GM20431 (cell line): ENCODE results near the gene MCM10.
"Not testable (repeated sequence)": the region's sequence is repeated elsewhere in the genome, so short reads cannot be mapped to it uniquely, and the experiment has no call there.

Experiments used
- in situ Hi-C: fragments of 300-500 bp; cut with MseI, MboI; formaldehyde crosslinking; loops from one replicate; pipeline ENCODE4 v1.15.0; 2020; ENCODE audit warnings: low sequenced_read_pairs; ENCODE audit not compliant: unreplicated experiment

The MCM10 gene

DNA sequence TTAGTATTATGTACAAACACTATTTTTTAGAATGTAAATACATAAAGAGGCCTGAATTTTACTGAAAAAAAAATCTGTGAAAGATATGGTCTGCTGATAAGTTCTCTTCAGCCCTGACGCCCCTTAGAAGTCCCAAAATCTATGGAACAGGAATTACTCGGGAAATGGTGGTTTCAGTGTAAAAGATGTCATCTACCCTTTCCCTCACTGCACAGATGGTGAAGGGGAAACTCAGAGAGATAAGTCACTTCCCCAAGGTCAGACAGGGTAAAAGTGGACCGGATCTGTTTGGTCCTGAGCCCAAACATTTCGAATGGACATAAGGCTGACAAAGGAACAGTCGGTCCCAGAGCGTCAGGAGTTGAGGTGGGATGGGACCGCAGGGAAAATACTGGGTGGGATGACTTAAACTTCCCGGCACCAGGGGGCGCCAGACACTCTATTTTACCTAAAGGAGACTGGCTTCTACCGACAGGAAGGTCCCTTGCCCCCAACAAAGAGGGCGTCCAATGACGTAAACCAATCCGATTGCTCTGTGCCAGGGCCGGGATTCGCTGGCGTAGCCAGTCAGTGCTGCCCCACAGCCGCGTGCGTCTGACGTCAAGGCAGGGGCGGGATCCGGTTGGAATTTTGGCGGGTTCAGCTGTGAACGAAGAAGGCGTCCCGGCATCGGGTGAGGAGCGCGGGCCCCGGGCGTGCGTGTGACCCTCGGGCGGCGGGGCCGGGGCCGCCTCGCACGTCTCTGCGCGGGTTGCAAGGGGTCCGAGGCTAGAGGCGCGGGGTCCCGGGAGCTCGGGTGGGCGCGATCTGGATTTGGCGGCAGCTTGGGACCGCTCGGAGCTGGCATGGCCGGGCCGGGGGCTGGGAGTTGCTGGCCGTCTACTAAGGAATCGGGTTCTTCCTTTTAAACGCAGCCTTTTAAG, at the start of gene MCM10:
Gene MCM10 (plus strand): TSS at position 625 of the 923 bp plus-strand sequence. CDS start 2,645 bp downstream, outside the sequence.
- in situ Hi-C loops: no loop called here

- in situ Hi-C loops: no loop called here
Measured at GRCh38 chr10:13113544-13113943, 47.8 kb upstream of the MCM10 start.

DNA sequence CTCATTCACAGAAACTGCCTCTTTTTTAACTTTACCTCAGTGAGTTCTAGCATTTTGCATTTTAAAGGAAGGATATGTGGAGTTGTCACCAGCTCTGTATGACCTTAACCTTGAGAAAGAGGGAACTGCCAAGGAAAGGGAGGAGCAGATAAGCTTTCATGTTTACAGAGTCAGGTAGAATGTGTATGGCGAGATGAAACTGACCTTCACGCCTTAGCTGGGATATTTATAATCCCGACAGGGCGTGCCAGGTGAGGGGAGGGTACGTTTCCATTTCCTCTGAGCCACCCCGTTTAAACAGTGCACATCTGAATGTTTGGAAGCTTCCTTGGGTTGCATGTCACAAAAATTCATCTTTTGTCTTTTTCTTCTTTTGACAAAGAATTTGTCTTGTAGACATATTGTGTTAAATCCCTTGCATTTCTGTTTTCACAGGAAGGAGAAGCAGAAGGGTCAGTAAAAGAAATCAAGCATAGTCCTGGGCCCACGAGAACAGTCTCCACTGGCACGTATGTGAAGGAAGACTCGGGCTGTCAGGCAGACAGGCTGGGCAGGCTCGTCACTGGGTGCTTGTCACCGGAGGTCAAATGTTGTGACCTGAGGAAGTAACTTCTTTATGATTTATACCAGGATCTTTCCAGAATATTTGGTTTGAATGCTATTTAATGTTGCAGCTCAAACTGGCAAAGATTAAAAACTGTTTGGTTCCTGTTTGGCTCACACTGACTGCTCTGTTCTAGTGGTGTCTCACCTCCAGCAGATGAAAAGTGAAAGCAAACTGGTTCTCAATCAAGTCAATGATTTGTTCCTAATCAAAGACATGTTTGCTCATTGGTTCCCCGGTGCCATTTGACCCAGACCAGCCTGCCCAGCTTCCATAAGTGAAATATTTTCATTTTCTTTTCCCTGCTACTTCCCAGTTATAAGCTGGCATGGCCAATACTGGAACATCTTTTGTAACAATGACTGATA, 45.2 kb upstream of the MCM10 start:
- in situ Hi-C loops: no loop called here

- in situ Hi-C loops: no loop called here
Measured at GRCh38 chr10:13117841-13118783, 43.2 kb upstream of the MCM10 start.

- in situ Hi-C loops: no loop called here
Measured at GRCh38 chr10:13118784-13119410, 42.5 kb upstream of the MCM10 start.

DNA sequence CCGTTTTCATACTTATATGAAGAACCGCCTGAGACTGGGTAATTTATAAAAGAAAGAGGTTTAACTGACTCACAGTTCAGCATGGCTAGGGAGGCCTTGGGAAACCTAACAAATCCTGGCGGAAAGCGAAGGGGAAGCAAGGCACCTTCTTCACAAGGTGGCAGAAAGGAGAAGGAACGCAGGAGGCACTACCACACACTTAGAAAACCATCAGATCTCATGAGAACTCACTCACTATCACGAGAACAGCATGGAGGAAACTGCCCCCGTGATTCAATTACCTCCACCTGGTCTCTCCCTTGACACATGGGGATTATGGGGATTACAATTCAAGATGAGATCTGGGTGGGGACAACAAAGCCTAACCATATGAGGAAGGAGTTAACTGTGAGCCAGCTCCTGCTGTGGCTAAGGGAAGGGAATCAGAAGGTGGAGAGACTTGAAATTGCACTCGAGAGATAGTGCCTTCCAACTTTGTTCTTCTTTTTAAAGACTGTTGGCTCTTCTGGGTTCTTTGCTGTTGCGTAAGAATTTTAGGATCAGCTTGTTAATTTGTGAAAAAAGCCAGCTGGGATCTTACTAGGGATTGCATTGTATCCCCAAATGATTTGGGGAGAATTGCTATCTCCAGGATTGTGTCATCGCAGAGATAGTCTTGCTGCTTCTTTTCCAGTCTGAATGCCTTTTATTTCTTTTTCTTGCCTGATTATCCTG, 40.4 kb upstream of the MCM10 start:
- in situ Hi-C loops: no loop called here

- in situ Hi-C loops: no loop called here
Measured at GRCh38 chr10:13121500-13121854, 39.9 kb upstream of the MCM10 start.

- in situ Hi-C loops: no loop called here
Measured at GRCh38 chr10:13136651-13137050, 24.7 kb upstream of the MCM10 start.

DNA sequence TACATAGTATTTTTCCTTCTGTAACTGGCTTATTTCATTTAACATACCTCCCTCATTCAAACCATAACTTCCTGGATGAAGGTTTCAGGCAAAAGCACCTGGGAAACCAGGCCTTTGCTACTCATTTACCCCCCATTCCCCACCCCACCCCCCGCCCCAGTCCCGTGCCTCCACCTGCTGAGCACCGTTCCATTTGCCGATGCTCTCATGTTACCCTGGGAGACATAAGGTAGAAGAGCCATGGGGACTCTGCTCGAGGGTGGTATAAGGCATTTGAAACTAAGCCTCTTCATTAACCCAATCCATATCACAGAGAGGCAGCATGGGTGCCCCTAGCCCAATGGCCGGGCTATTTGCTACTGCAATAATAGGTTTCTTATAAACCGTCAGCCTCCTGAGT, 22.2 kb upstream of the MCM10 start:
- in situ Hi-C loops: no loop called here

DNA sequence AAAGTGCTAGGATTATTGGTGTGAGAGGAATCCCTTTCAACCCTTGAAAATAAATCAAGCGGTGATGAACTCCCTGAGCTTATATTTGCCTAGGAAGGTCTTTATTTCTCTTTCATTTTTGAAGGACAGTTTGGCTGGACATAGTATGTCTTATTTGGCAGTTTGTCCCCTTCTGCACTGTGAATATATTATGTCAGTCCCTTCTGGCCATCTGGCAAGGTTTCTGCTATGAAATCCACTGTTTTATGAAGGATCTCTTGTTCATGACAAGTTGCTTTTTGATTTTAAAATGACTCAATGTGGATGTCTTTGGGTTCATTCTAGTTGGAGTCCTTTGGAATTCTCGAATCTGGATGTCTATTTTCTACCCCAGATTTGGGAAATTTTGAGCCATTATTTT, 21.7 kb upstream of the MCM10 start:
- in situ Hi-C loops: no loop called here

DNA sequence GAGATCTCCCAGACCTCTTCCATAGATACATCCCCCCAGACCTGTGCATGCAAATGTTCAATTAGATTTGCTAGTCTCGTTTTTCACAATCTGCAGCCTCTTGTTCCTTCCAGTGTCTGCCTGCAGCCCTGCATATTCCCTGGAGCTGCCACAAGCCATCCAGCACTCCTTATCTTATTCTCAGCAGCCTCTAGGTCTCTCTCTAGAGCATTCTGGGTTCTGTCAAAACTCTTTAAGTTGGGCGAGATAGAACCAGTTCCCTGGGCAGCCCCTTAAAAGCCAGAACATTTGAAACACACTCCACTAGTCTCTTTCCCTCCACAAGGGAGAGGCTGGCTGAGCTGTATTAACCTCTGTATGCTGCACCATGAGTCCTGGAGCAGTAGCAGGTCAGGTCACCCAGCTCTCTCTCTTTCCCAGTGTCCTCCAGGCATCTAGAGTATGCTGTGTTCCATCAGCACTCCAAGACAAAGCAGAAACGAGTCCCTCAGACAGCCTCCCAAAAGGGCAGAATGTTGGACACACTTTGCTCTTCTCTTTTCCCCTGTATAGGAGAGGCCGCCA, 20.6 kb upstream of the MCM10 start:
- in situ Hi-C loops: no loop called here

DNA sequence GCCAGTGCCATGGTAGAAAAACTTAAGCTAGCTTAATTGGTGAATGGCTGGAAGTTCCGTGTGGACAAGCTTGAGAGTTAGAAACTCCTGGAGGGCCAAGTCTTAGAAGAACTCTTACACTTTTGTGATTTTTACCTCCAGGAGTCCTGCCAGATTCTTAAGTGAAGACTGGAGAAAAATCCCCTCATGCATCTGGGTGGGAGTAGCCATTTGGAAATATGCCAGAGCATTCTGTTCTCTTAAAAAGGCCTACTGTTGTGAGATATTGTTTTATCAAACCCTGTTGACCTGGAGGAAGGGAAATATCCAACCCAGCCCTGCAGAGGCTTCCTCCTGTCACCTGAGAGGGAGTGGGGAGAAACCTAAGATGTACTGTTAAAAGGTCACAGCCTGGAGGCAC, 17.6 kb upstream of the MCM10 start:
- in situ Hi-C loops: no loop called here

DNA sequence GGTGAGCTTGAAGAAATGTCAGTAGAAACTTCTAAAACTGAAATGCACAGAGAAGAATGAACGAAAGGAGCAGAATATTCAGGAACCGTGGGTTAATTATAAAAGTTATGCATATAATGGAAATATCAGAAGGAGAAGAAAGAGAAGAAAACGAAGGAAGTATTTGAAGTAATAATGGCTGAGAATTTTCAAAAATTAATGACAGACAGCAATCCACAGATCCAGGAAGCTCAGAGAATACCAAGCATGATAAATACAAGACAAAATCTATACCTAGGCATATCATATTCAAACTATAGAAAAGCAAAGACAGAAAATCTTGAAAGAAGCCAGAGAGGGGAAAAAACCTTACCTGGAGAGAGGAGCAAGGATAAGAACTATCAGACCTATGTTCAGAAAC, 16.5 kb upstream of the MCM10 start:
- in situ Hi-C loops: no loop called here

DNA sequence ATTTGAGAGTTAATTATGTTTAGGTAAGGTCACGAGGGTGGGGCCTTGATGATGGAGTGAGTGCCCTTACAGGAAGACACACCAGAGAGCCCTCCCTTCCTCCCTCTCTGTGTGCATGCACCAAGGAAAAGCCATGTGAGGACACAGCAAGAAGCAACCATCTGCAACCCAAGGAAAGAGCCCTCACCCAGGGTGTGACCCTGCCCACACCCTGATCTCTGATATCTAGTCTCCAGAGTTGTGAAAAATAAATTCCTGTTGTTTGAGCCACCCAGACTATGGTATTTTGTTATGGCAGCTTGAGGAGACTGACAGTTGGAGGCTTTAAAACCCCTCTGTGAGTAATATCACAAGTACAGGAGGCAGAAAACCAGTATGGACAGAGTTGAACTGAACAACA, 15.0 kb upstream of the MCM10 start:
- in situ Hi-C loops: no loop called here

DNA sequence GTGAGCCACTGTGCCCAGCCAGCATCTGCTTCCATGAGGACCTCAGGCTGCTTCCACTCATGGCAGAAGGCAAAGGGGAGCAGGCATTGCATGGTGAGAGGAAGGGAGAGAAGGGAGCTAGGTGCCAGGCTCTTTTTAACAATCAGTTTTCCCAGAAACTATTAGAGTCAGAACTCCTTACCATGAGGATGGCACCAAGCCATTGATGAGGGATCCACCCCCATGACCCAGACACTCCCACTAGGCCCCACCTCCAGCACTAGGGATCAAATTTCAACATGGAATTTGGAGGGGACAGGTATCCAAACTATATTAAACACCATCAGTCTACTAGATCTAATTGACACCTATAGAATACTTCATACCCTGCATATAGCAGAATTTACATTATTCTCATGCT, 14.2 kb upstream of the MCM10 start:
- in situ Hi-C loops: no loop called here

GRCh38 chr10:13152296-13152695, 9.1 kb upstream of the MCM10 start:
- in situ Hi-C loops: no loop called here

GRCh38 chr10:13155860-13156259, 5.5 kb upstream of the MCM10 start:
- in situ Hi-C loops: not testable (repeated sequence)

DNA sequence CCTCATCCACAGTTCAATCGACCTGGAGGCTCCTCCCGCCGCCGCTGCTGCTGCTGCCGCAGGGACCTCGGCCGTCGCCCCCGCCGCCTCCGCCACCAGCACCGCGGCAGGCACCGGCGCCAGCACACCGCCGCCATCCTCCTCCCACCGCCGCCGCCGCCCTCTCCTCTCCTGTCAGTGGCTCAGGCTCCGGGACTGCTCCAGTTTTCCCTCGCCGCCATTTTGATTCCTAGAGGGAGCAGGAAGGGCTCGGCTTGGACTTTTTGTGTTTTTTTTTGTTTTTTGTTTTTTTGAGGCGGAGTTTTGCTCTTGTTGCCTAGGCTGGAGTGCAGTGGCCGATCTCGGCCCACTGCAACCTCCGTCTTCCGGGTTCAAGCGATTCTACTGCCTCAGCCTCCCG, 3.0 kb upstream of the MCM10 start:
- in situ Hi-C loops: no loop called here
